CD14-positive monocyte (primary cell): ENCODE measurements around the gene TMC3. TPM values are rescaled to one million over a fixed set of nuclear protein-coding genes. Genes with fewer than 3 reads are reported as not detected.

Source experiments
- DNase-seq, 3 donors: peaks; one replicate each; pipeline ENCODE4 v3.0.0-alpha.2; 2011 to 2022
- H2AFZ ChIP-seq: 2 replicates; pipeline ENCODE4 v1.6.0; 2012; ENCODE audit warnings: mild to moderate bottlenecking, low read depth, low read length, inconsistent platforms; ENCODE audit not compliant: insufficient read depth, poor library complexity, severe bottlenecking
- H3K27ac ChIP-seq, 2 donors: 1 replicate in 1 of 2; 2 replicates in 1 of 2; pipeline ENCODE4 v1.5.1; 2012 to 2013; ENCODE audit warnings: low read length in 2 of 2, control low read depth in 1 of 2, inconsistent platforms in 1 of 2, low read depth in 1 of 2, mild to moderate bottlenecking in 1 of 2
- H3K27me3 ChIP-seq, 2 donors: one replicate each; pipeline versions ENCODE4 v1.6.0 to v1.6.1; 2011 to 2013; ENCODE audit warnings: low read length in 2 of 2; ENCODE audit not compliant: control insufficient read depth in 2 of 2, insufficient read depth in 2 of 2
- H3K36me3 ChIP-seq, 2 donors: replicated peaks in 1 of 2; 1 replicate in 1 of 2; 2 replicates in 1 of 2; pipeline versions ENCODE4 v1.5.1 to v1.6.1; 2012 to 2013; ENCODE audit warnings: low read length in 2 of 2, control low read depth in 1 of 2, inconsistent platforms in 1 of 2, mild to moderate bottlenecking in 1 of 2; ENCODE audit not compliant: insufficient read depth in 2 of 2, control insufficient read depth in 1 of 2
- H3K4me1 ChIP-seq, 2 donors: 1 replicate in 1 of 2; 2 replicates in 1 of 2; pipeline versions ENCODE4 v1.5.1 to v1.6.1; 2012 to 2013; ENCODE audit warnings: low read length in 2 of 2, control low read depth in 1 of 2, inconsistent platforms in 1 of 2, mild to moderate bottlenecking in 1 of 2, moderate library complexity in 1 of 2; ENCODE audit not compliant: insufficient read depth in 2 of 2, control insufficient read depth in 1 of 2
- H3K4me2 ChIP-seq: replicated peaks from 2 replicates; pipeline ENCODE3; 2012; ENCODE audit warnings: low read length, moderate library complexity, mild to moderate bottlenecking; ENCODE audit not compliant: poor library complexity, severe bottlenecking; ENCODE audit errors: extremely low read depth
- H3K4me3 ChIP-seq, 3 experiments: fragments of 200-600 bp in 1 of 3; sonication (generic) in 1 of 3; replicated peaks in 1 of 3; 1 replicate in 2 of 3; 2 replicates in 1 of 3; pipeline ENCODE4 v1.5.1; 2011 to 2013; ENCODE audit warnings: low read length in 3 of 3, mild to moderate bottlenecking in 3 of 3, control low read depth in 2 of 3, low read depth in 2 of 3, inconsistent platforms in 1 of 3, moderate library complexity in 1 of 3
- H3K79me2 ChIP-seq: 2 replicates; pipeline ENCODE4 v1.6.0; 2012; ENCODE audit warnings: mild to moderate bottlenecking, control low read depth, inconsistent platforms, low read length, moderate library complexity; ENCODE audit not compliant: insufficient read depth
- H3K9ac ChIP-seq: 2 replicates; pipeline ENCODE4 v1.6.0; 2017; ENCODE audit warnings: low read length, mild to moderate bottlenecking; ENCODE audit not compliant: insufficient read depth, poor library complexity, severe bottlenecking
- H3K9me3 ChIP-seq, 2 donors: replicated peaks in 1 of 2; 1 replicate in 1 of 2; 2 replicates in 1 of 2; pipeline versions ENCODE4 v1.5.1 to v1.6.1; 2012 to 2013; ENCODE audit warnings: low read length in 2 of 2, control low read depth in 1 of 2; ENCODE audit not compliant: control insufficient read depth in 1 of 2, insufficient read depth in 1 of 2
- H4K20me1 ChIP-seq: 2 replicates; pipeline ENCODE4 v1.6.0; 2012; ENCODE audit warnings: mild to moderate bottlenecking, low read length, control low read depth, moderate library complexity; ENCODE audit not compliant: insufficient read depth
- H3K27ac Mint-ChIP-seq, 7 donors: one replicate each; pipeline ENCODE4 v1.8.0; 2020; ENCODE audit warnings: mild to moderate bottlenecking in 7 of 7, mixed read lengths in 7 of 7, moderate library complexity in 6 of 7, inconsistent platforms in 2 of 7
- H3K27me3 Mint-ChIP-seq, 3 donors: one replicate each; pipeline ENCODE4 v1.8.0; 2021 to 2022; ENCODE audit warnings: low read depth in 3 of 3, mild to moderate bottlenecking in 3 of 3, mixed read lengths in 3 of 3, moderate library complexity in 3 of 3, inconsistent platforms in 1 of 3
- H3K36me3 Mint-ChIP-seq, 2 donors: one replicate each; pipeline ENCODE4 v1.8.0; 2020; ENCODE audit warnings: mixed read lengths in 2 of 2, inconsistent platforms in 1 of 2, mild to moderate bottlenecking in 1 of 2
- H3K4me1 Mint-ChIP-seq: one replicate; pipeline ENCODE4 v1.8.0; 2020; ENCODE audit warnings: mild to moderate bottlenecking, mixed read lengths
- H3K4me3 Mint-ChIP-seq, 2 donors: one replicate each; pipeline ENCODE4 v1.8.0; 2020; ENCODE audit warnings: mild to moderate bottlenecking in 2 of 2, mixed read lengths in 2 of 2, moderate library complexity in 1 of 2
- H3K9me3 Mint-ChIP-seq, 7 donors: one replicate each; pipeline ENCODE4 v1.8.0; 2020 to 2022; ENCODE audit warnings: mixed read lengths in 7 of 7, mild to moderate bottlenecking in 6 of 7, moderate library complexity in 6 of 7, inconsistent platforms in 2 of 7
- CTCF ChIP-seq: fragments of 200-600 bp; IDR thresholded peaks from one replicate; pipeline ENCODE4 v1.8.0; 2022; ENCODE audit warnings: antibody characterized with exemption, mild to moderate bottlenecking
- WGBS: methylation state at CpG from one replicate; pipeline ENCODE4 v1.1.5; 2013; ENCODE audit warnings: missing lambda C conversion rate; ENCODE audit not compliant: insufficient coverage; 5-methylcytosine and 5-hydroxymethylcytosine counted together
- intact Hi-C, 2 donors: fragments of 100-400 bp; cut with micrococcal nuclease; formaldehyde crosslinking; loops; one replicate each; pipeline versions ENCODE4 v1.15.0 to v1.15.1; 2023
- polyA plus RNA-seq, 3 donors: library from polyadenylated mRNA; depleted of rRNA in 1 of 3; unstranded in 2 of 3; stranded (reverse) in 1 of 3; fragments of 300-500 nt in 2 of 3; fragments of >200 nt in 1 of 3; fragmentation: Illumina TruSeq in 2 of 3; gene quantifications; 1 replicate in 2 of 3; 2 replicates in 1 of 3; pipeline ENCODE4 v1.2.3, GENCODE V29; 2012 to 2021

TMC3 gene
- polyA plus RNA-seq, 3 donors: not detected

- no peaks in the 10 kb centered on the region for H3K79me2 ChIP-seq
- H3K9ac ChIP-seq: no peak overlapping the region
- H3K36me3 Mint-ChIP-seq: no peaks in the 10 kb centered on the region
- H3K4me3 ChIP-seq: no peak overlapping the region
- no peaks in the 10 kb centered on the region for H3K27me3 ChIP-seq
- H3K27ac ChIP-seq: no peak overlapping the region
- H3K9me3 ChIP-seq: no peaks in the 10 kb centered on the region
- H3K9me3 Mint-ChIP-seq: peaks cover 0 to 3% (median 0%) of the 10 kb centered on the region in 7 donors
- H3K4me1 Mint-ChIP-seq: peaks cover 12% of the 10 kb centered on the region
- WGBS: 69% methylated on average over 3 of the region's 3 CpGs
- H3K4me3 Mint-ChIP-seq: no peak overlapping the region
- no peak overlapping the region for H2AFZ ChIP-seq
- no peak overlapping the region for H3K27ac Mint-ChIP-seq
- H4K20me1 ChIP-seq: no peaks in the 10 kb centered on the region
- peaks cover 10 to 16% of the 10 kb centered on the region in 2 donors for H3K4me1 ChIP-seq
- no peak overlapping the region for H3K4me2 ChIP-seq
- H3K36me3 ChIP-seq: no peaks in the 10 kb centered on the region
- DNase-seq: no peak
- no peak for TF ChIP-seq CTCF
- peaks cover 0 to 5% (median 2%) of the 10 kb centered on the region in 3 donors for H3K27me3 Mint-ChIP-seq
- intact Hi-C loops: loop anchor here (5.0 kb wide), 2 partner anchors 60 to 65 kb away; no protein-coding TSS in a partner anchor
Observed at GRCh38 chr15:81337241-81337640, 36.8 kb downstream of the TMC3 start.

DNA sequence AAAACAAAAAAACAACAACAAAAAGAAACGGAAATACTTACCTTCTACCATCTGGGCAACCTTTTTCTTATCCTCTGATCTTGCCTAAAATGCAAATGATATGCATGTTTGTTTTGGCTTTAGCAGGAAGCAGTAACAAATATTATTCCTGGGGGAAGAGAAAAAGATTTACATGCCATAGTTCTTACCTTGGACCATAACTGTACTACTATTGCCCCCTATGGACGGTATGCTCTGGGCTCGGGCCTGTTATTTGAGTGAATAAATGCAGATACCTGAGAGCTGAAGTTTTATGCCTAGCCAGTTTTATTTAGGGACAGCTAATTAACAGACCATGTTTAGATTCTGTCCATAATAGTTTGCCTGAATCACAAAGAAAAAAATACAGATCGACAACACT is 37.4 kb downstream of the TMC3 start:
- Histone ChIP-seq H3K27me3 (no peaks in the 10 kb centered on the region), H3K4me3 (no peak overlapping the region), H4K20me1 (no peaks in the 10 kb centered on the region), H3K36me3 (no peaks in the 10 kb centered on the region), H3K27ac (no peak overlapping the region), H2AFZ (no peak overlapping the region), H3K79me2 (no peaks in the 10 kb centered on the region), H3K4me1 (peaks cover 10 to 16% of the 10 kb centered on the region in 2 donors), H3K9ac (no peak overlapping the region), H3K9me3 (no peaks in the 10 kb centered on the region), H3K4me2 (no peak overlapping the region)
- no peak overlapping the region for H3K27ac Mint-ChIP-seq
- WGBS: no CpG with 5 or more reads among the region's 4 CpGs
- intact Hi-C loops: loop anchor here (5.0 kb wide), 2 partner anchors 59 to 64 kb away; no protein-coding TSS in a partner anchor
- H3K4me1 Mint-ChIP-seq: peaks cover 12% of the 10 kb centered on the region
- H3K9me3 Mint-ChIP-seq: peaks cover 0 to 3% (median 0%) of the 10 kb centered on the region in 7 donors
- TF ChIP-seq CTCF: peak; percentile 35
- peak in 2 of 3 donors; percentile 30 to 36 for DNase-seq
- no peak overlapping the region for H3K4me3 Mint-ChIP-seq
- H3K27me3 Mint-ChIP-seq: peaks cover 0 to 5% (median 2%) of the 10 kb centered on the region in 3 donors
- no peaks in the 10 kb centered on the region for H3K36me3 Mint-ChIP-seq
